Loucy (cell line): Measurements from ENCODE around the gene SCYL2.
"Not testable (repeated sequence)": the region's sequence is repeated elsewhere in the genome, so short reads cannot be mapped to it uniquely, and the experiment has no call there.

Experiments
- H2AFZ ChIP-seq: fragments of 200-600 bp; sonication (generic); 2 replicates; pipeline ENCODE4 v1.6.0; 2016; ENCODE audit warnings: antibody characterized with exemption, mild to moderate bottlenecking, low read length, moderate library complexity
- H3F3A ChIP-seq: fragments of 200-600 bp; 2 replicates; pipeline ENCODE4 v1.6.0; 2016; ENCODE audit warnings: antibody characterized with exemption, low read depth, mild to moderate bottlenecking
- H3K27me3 ChIP-seq: fragments of 200-600 bp; sonication (generic); 2 replicates; pipeline ENCODE4 v1.6.1; 2014; ENCODE audit warnings: low read length, mild to moderate bottlenecking; ENCODE audit not compliant: insufficient read depth, poor library complexity, severe bottlenecking
- H3K36me3 ChIP-seq: fragments of 200-600 bp; sonication (generic); 2 replicates; pipeline ENCODE4 v1.6.1; 2016; ENCODE audit warnings: low read length; ENCODE audit not compliant: insufficient read depth
- H3K4me1 ChIP-seq: fragments of 200-600 bp; sonication (generic); 2 replicates; pipeline ENCODE4 v1.5.1; 2014; ENCODE audit warnings: low read length, mild to moderate bottlenecking; ENCODE audit not compliant: insufficient read depth, poor library complexity, severe bottlenecking
- H3K4me2 ChIP-seq: fragments of 200-600 bp; sonication (generic); 2 replicates; pipeline ENCODE4 v1.6.0; 2014; ENCODE audit warnings: antibody characterized with exemption, low read length, low read depth, mild to moderate bottlenecking; ENCODE audit not compliant: poor library complexity, severe bottlenecking
- H3K4me3 ChIP-seq: fragments of 200-600 bp; sonication (generic); 2 replicates; pipeline ENCODE4 v1.5.1; 2014; ENCODE audit warnings: low read length, mild to moderate bottlenecking, mixed read lengths; ENCODE audit not compliant: poor library complexity, severe bottlenecking
- H3K79me2 ChIP-seq: fragments of 200-600 bp; sonication (generic); 2 replicates; pipeline ENCODE4 v1.6.1; 2014; ENCODE audit warnings: low read length; ENCODE audit not compliant: insufficient read depth
- H3K9ac ChIP-seq: fragments of 200-600 bp; sonication (generic); 2 replicates; pipeline ENCODE4 v1.6.0; 2014; ENCODE audit warnings: mild to moderate bottlenecking, low read depth, low read length, moderate library complexity; ENCODE audit not compliant: poor library complexity, severe bottlenecking
- H3K9me2 ChIP-seq: fragments of 200-600 bp; sonication (generic); replicated peaks from 2 replicates; pipeline ENCODE4 v1.6.1; 2016; ENCODE audit warnings: low read depth, low read length, mixed read lengths
- H3K9me3 ChIP-seq: fragments of 200-600 bp; sonication (generic); 2 replicates; pipeline ENCODE4 v1.6.1; 2014; ENCODE audit warnings: mild to moderate bottlenecking, antibody characterized with exemption, low read length, low read depth; ENCODE audit not compliant: insufficient read depth
- H4K20me1 ChIP-seq: fragments of 200-600 bp; sonication (generic); 2 replicates; pipeline ENCODE4 v1.6.0; 2014; ENCODE audit warnings: antibody characterized with exemption, low read length, mild to moderate bottlenecking; ENCODE audit not compliant: insufficient read depth, poor library complexity, severe bottlenecking
- CTCF ChIP-seq: fragments of 200-600 bp; sonication (generic); conservative IDR thresholded peaks from 2 replicates; pipeline ENCODE4 v1.5.1; 2014; ENCODE audit warnings: mild to moderate bottlenecking, antibody characterized with exemption, low read length
- EZH2phosphoT487 ChIP-seq: fragments of 200-600 bp; IDR thresholded peaks from 2 replicates; pipeline ENCODE4 v1.6.1; 2018; ENCODE audit warnings: antibody characterized with exemption, mild to moderate bottlenecking, moderate library complexity, borderline replicate concordance

Gene SCYL2

GRCh38 chr12:100221523-100221922 lies 45.5 kb upstream of the SCYL2 start:
- Histone ChIP-seq H3K9me2 (no peaks in the 10 kb centered on the region), H3K27me3 (no peaks in the 10 kb centered on the region), H3K9me3 (no peaks in the 10 kb centered on the region), H3K4me2 (no peak overlapping the region), H3K4me1 (no peaks in the 10 kb centered on the region), H3K36me3 (peaks cover 47% of the 10 kb centered on the region; the same call in 1 of the 2 replicates), H2AFZ (no peak overlapping the region), H3K79me2 (no peaks in the 10 kb centered on the region), H3F3A (no peaks in the 10 kb centered on the region), H4K20me1 (no peaks in the 10 kb centered on the region), H3K4me3 (no peak overlapping the region), H3K9ac (no peak overlapping the region)
- TF ChIP-seq CTCF: no peak
- no peak for TF ChIP-seq EZH2phosphoT487

GRCh38 chr12:100222173-100222572 lies 44.8 kb upstream of the SCYL2 start:
- H2AFZ ChIP-seq, H3F3A ChIP-seq, H3K27me3 ChIP-seq, H3K9ac ChIP-seq, H3K4me3 ChIP-seq, H3K9me3 ChIP-seq, H3K79me2 ChIP-seq, H3K4me2 ChIP-seq, H4K20me1 ChIP-seq, H3K4me1 ChIP-seq, H3K9me2 ChIP-seq: not testable (repeated sequence)
- H3K36me3 ChIP-seq: peaks cover 47% of the 10 kb centered on the region; the same call in 1 of the 2 replicates

- Histone ChIP-seq H3K4me3 (no peak overlapping the region), H3K9me3 (no peaks in the 10 kb centered on the region), H4K20me1 (no peaks in the 10 kb centered on the region), H3K4me2 (no peak overlapping the region), H3K4me1 (no peaks in the 10 kb centered on the region), H2AFZ (no peak overlapping the region), H3K9ac (no peak overlapping the region), H3K9me2 (no peaks in the 10 kb centered on the region), H3K36me3 (peaks cover 22% of the 10 kb centered on the region; the same call in 1 of the 2 replicates), H3K27me3 (no peaks in the 10 kb centered on the region), H3K79me2 (no peaks in the 10 kb centered on the region), H3F3A (no peaks in the 10 kb centered on the region)
- TF ChIP-seq CTCF: no peak
- no peak for TF ChIP-seq EZH2phosphoT487
Measured at GRCh38 chr12:100225491-100225890, 41.5 kb upstream of the SCYL2 start.

GRCh38 chr12:100229036-100229635 lies 37.8 kb upstream of the SCYL2 start:
- no peaks in the 10 kb centered on the region for H3K27me3 ChIP-seq
- H2AFZ ChIP-seq: no peak overlapping the region
- H4K20me1 ChIP-seq: no peaks in the 10 kb centered on the region
- no peak overlapping the region for H3K4me2 ChIP-seq
- no peaks in the 10 kb centered on the region for H3K79me2 ChIP-seq
- H3K4me3 ChIP-seq: no peak overlapping the region
- TF ChIP-seq EZH2phosphoT487 (no peak), CTCF (peak; percentile 57)
- H3K9ac ChIP-seq: no peak overlapping the region
- no peaks in the 10 kb centered on the region for H3K9me3 ChIP-seq
- peaks cover 8% of the 10 kb centered on the region; the same call in 1 of the 2 replicates for H3K36me3 ChIP-seq
- H3K9me2 ChIP-seq: no peaks in the 10 kb centered on the region
- no peaks in the 10 kb centered on the region for H3K4me1 ChIP-seq
- H3F3A ChIP-seq: no peaks in the 10 kb centered on the region
